OCI-LY7 (cell line): ENCODE data around the gene CENPA. TPM values are rescaled to one million over a fixed set of nuclear protein-coding genes. Genes with fewer than 3 reads are reported as not detected.

ENCODE experiments used
- BruUV-seq: library from RNA; stranded (reverse); fragments of 400-500 nt; replicated peaks from 2 replicates; lab custom pipeline; 2021; lab: Mats Ljungman, UMichigan
- CTCF ChIA-PET: fragments of 300-600 bp; sonication (Branson Sonifier 250); formaldehyde crosslinking; loops from one replicate; lab custom pipeline; 2022; ENCODE audit warnings: antibody characterized with exemption; ENCODE audit not compliant: unreplicated experiment; lab: Charles Lee
- POLR2A ChIA-PET: fragments of 300-600 bp; sonication (Branson Sonifier 250); formaldehyde crosslinking; loops from one replicate; lab custom pipeline; 2022; ENCODE audit warnings: antibody characterized with exemption; lab: Charles Lee
- DNase-seq: peaks from one replicate; pipeline ENCODE4 v3.0.0-alpha.2; 2015; ENCODE audit warnings: low spot score
- H2AFZ ChIP-seq: fragments of 200-600 bp; sonication (generic), shearing (Covaris generic); 2 replicates; pipeline ENCODE4 v1.6.1; 2014; ENCODE audit warnings: mild to moderate bottlenecking, antibody characterized with exemption, low read length, moderate library complexity
- H3K27ac ChIP-seq: fragments of 200-600 bp; sonication (generic); 2 replicates; pipeline ENCODE4 v1.5.1; 2014; ENCODE audit warnings: mixed run types, low read depth, mild to moderate bottlenecking, moderate library complexity, low read length, inconsistent platforms; ENCODE audit not compliant: poor library complexity, severe bottlenecking
- H3K36me3 ChIP-seq: fragments of 200-600 bp; sonication (generic); 2 replicates; pipeline ENCODE4 v1.6.1; 2014; ENCODE audit warnings: mild to moderate bottlenecking, antibody characterized with exemption, low read length, moderate library complexity, mixed read lengths; ENCODE audit not compliant: insufficient read depth
- H3K4me1 ChIP-seq: fragments of 200-600 bp; sonication (generic); 2 replicates; pipeline ENCODE4 v1.5.1; 2014; ENCODE audit warnings: mild to moderate bottlenecking, low read length; ENCODE audit not compliant: insufficient read depth, poor library complexity, severe bottlenecking
- H3K4me2 ChIP-seq: fragments of 200-600 bp; sonication (generic); 2 replicates; pipeline ENCODE4 v1.6.1; 2014; ENCODE audit warnings: mild to moderate bottlenecking, low read length
- H3K4me3 ChIP-seq: fragments of 200-600 bp; sonication (generic); 2 replicates; pipeline ENCODE4 v1.5.1; 2014; ENCODE audit warnings: mild to moderate bottlenecking, low read depth, low read length; ENCODE audit not compliant: poor library complexity, severe bottlenecking
- H3K79me2 ChIP-seq: fragments of 200-600 bp; sonication (generic); 2 replicates; pipeline ENCODE4 v1.6.1; 2016; ENCODE audit warnings: low read depth, mild to moderate bottlenecking, low read length, moderate library complexity, mixed read lengths; ENCODE audit not compliant: insufficient read depth
- H3K9me2 ChIP-seq: fragments of 200-600 bp; sonication (generic); 2 replicates; pipeline ENCODE4 v1.6.1; 2016; ENCODE audit warnings: mild to moderate bottlenecking, low read length, mixed read lengths; ENCODE audit not compliant: insufficient read depth
- H3K9me3 ChIP-seq: fragments of 200-600 bp; sonication (generic); 2 replicates; pipeline ENCODE4 v1.6.1; 2014; ENCODE audit warnings: mild to moderate bottlenecking, mixed run types, low read length, mixed read lengths
- H4K20me1 ChIP-seq: fragments of 200-600 bp; sonication (generic); 2 replicates; pipeline ENCODE4 v1.6.1; 2014; ENCODE audit warnings: mild to moderate bottlenecking, antibody characterized with exemption, low read length, moderate library complexity, mixed read lengths; ENCODE audit not compliant: insufficient read depth
- EZH2phosphoT487 ChIP-seq: fragments of 200-600 bp; sonication (generic); IDR thresholded peaks from 2 replicates; pipeline ENCODE4 v1.6.1; 2018; ENCODE audit warnings: low read depth, borderline replicate concordance, mild to moderate bottlenecking, mixed run types, antibody characterized with exemption, low read length, moderate library complexity, mixed read lengths
- intact Hi-C: fragments of 100-400 bp; cut with micrococcal nuclease; formaldehyde crosslinking; loops from one replicate; pipeline ENCODE4 v1.10.0; 2022; ENCODE audit not compliant: unreplicated experiment
- total RNA-seq, 2 experiments: library from RNA; depleted of rRNA in 1 of 2; stranded (reverse); fragments of >200 nt in 1 of 2; shearing (Covaris generic) in 1 of 2; gene quantifications; 2 replicates each; pipeline ENCODE4 v1.2.3, GENCODE V29; 2014 to 2022
- TF ChIP-seq, protein P1 (sequence below): fragments of 200-600 bp; sonication (generic); conservative IDR thresholded peaks from 2 replicates; pipeline ENCODE4 v1.5.1; 2014; ENCODE audit warnings: mild to moderate bottlenecking, antibody characterized with exemption, low read length, moderate library complexity, mixed read lengths

The CENPA gene
- total RNA-seq, 2 experiments from 2014 or later = 48.2 to 63.6 TPM

DNA sequence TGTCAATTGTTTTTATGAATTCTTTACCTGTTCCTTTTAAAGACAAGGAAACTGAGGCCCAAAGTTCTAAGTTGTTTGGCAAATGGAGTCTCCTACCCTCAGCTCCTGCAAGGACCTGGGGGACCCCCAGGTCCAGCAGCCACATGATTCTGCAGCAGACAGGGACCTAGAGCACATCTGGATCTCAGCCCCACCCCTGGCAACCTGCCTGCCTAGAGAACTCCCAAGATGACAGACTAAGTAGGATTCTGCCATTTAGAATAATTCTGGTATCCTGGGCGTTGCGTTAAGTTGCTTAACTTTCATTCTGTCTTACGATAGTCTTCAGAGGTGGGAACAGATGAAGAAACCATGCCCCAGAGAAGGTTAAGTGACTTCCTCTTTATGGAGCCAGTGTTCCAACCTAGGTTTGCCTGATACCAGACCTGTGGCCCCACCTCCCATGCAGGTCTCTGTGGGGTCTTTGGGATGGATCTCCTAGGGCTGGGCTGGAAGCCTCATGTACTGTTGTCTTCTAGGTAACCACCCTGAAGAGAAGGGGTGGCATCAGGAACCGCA, 5.6 kb upstream of the CENPA start:
- TF ChIP-seq, protein P1, sequence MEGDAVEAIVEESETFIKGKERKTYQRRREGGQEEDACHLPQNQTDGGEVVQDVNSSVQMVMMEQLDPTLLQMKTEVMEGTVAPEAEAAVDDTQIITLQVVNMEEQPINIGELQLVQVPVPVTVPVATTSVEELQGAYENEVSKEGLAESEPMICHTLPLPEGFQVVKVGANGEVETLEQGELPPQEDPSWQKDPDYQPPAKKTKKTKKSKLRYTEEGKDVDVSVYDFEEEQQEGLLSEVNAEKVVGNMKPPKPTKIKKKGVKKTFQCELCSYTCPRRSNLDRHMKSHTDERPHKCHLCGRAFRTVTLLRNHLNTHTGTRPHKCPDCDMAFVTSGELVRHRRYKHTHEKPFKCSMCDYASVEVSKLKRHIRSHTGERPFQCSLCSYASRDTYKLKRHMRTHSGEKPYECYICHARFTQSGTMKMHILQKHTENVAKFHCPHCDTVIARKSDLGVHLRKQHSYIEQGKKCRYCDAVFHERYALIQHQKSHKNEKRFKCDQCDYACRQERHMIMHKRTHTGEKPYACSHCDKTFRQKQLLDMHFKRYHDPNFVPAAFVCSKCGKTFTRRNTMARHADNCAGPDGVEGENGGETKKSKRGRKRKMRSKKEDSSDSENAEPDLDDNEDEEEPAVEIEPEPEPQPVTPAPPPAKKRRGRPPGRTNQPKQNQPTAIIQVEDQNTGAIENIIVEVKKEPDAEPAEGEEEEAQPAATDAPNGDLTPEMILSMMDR = no peak
- TF ChIP-seq EZH2phosphoT487 = no peak
- no peak for DNase-seq
- peaks cover 41% of the 10 kb centered on the region for H3K36me3 ChIP-seq
- H4K20me1 ChIP-seq = no peaks in the 10 kb centered on the region
- no peaks in the 10 kb centered on the region for H3K9me2 ChIP-seq
- H3K27ac ChIP-seq = no peak overlapping the region
- POLR2A ChIA-PET = no interaction called here
- no TSS peak for BruUV-seq
- H3K4me2 ChIP-seq = no peak overlapping the region
- no peak overlapping the region for H3K4me3 ChIP-seq
- H3K79me2 ChIP-seq = no peaks in the 10 kb centered on the region
- H3K4me1 ChIP-seq = peaks cover 4% of the 10 kb centered on the region
- CTCF ChIA-PET = no interaction called here
- no peak overlapping the region for H2AFZ ChIP-seq
- H3K9me3 ChIP-seq = peaks cover 6% of the 10 kb centered on the region; the same call in 1 of the 2 replicates
- intact Hi-C loops = no loop called here

DNA sequence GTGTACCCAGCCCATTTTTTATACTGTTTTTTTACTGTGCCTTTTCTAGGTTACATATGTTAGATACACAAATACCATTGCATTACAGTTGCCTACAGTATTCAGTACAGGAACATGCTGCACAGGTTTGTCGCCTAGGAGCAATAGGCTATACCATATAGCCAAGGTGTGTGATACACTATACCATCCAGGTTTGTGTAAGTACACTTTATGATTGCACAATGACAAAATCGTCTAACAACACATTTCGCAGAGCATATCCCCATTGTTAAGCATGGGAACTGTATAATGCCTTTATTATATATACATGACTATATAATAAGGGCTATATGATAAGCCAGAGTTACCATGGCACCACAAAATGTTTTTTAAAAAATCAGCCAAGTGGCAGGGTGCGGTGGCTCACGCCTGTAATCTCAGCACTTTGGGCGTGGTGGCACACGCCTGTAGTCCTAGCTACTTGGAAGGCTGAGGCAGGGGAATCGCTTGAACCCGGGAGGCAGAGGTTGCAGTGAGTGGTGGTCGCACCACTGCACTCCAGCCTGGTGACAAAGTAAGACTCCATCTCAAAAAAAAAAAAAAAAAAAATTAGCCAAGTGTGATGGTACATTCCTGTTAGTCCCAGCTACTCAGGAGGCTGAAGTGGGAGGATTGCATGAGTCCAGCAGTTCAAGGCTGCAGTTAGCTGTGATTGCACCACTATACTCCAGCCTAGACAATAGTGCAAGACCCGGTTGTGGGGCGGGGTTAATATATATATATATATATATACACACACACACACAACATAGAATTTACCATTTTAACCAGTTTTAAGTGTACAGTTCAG, 2.8 kb upstream of the CENPA start:
- Histone ChIP-seq H3K36me3 (peaks cover 32% of the 10 kb centered on the region), H3K4me2 (no peak overlapping the region), H3K9me3 (peaks cover 7% of the 10 kb centered on the region; the same call in 1 of the 2 replicates), H4K20me1 (no peaks in the 10 kb centered on the region), H3K9me2 (no peaks in the 10 kb centered on the region), H3K4me3 (no peak overlapping the region), H3K79me2 (peaks cover 18% of the 10 kb centered on the region), H3K27ac (no peak overlapping the region), H3K4me1 (peaks cover 19% of the 10 kb centered on the region), H2AFZ (no peak overlapping the region)
- intact Hi-C loops = no loop called here
- BruUV-seq = no TSS peak
- ChIA-PET POLR2A (interaction anchor here (0.7 kb wide), 4 partner anchors 42 to 1965 kb away, joined by 4 to 7 read pairs (median 6); no protein-coding TSS in a partner anchor), CTCF (no interaction called here)
- no peak for TF ChIP-seq EZH2phosphoT487
- TF ChIP-seq, protein P1 = no peak
- DNase-seq = no peak
